Stomach (tissue), 4 donors: ENCODE results near the gene TAL2.

Experiments used
- CTCF ChIP-seq, 7 experiments: fragments of 450-650 bp in 4 of 7; fragments of 200-600 bp in 3 of 7; sonication (generic) in 3 of 7; IDR thresholded peaks; one replicate each; pipeline ENCODE4 v1.5.1; 2016 to 2019; ENCODE audit warnings: antibody characterized with exemption in 7 of 7, control low read depth in 2 of 7, mild to moderate bottlenecking in 1 of 7
- EP300 ChIP-seq: sonication (generic); formaldehyde crosslinking; IDR thresholded peaks from one replicate; pipeline ENCODE4 v1.6.1; 2017; ENCODE audit warnings: antibody characterized with exemption
- POLR2A ChIP-seq, 4 donors: fragments of 450-650 bp; IDR thresholded peaks; one replicate each; pipeline ENCODE4 v1.6.1; 2016; ENCODE audit warnings: antibody characterized with exemption in 4 of 4, control low read depth in 2 of 4, mild to moderate bottlenecking in 1 of 4, moderate library complexity in 1 of 4

GRCh38 chr9:105712297-105712696 lies 50.0 kb downstream of the TAL2 start:
- TF ChIP-seq CTCF (IDR thresholded peaks at IDR 0.05) (no peak), EP300 (no peak), POLR2A (IDR thresholded peaks at IDR 0.05) (no peak)
